HL-60 (cell line): Measurements from ENCODE around the gene SUMF2.

Source experiments
- CTCF ChIP-seq: IDR thresholded peaks from one replicate; pipeline ENCODE4 v1.5.1; 2011; ENCODE audit warnings: low read length, control low read depth, inconsistent platforms; ENCODE audit not compliant: insufficient read depth
- POLR2AphosphoS5 ChIP-seq: IDR thresholded peaks from 2 replicates; pipeline ENCODE4 v1.6.1; 2012; ENCODE audit warnings: low read depth
- REST ChIP-seq: IDR thresholded peaks from 2 replicates; pipeline ENCODE4 v1.6.1; 2012; ENCODE audit warnings: low read depth; ENCODE audit not compliant: insufficient replicate concordance

GRCh38 chr7:56127241-56127975, 63.3 kb downstream of the SUMF2 start:
- no peak for TF ChIP-seq CTCF
- TF ChIP-seq POLR2AphosphoS5 = no peak
- TF ChIP-seq REST = no peak
